ENCODE data around the gene MYADML2.

GRCh38 chr17:81921996-81922565 lies 25.0 kb downstream of the MYADML2 start:
- TF ChIP-seq, protein P1, sequence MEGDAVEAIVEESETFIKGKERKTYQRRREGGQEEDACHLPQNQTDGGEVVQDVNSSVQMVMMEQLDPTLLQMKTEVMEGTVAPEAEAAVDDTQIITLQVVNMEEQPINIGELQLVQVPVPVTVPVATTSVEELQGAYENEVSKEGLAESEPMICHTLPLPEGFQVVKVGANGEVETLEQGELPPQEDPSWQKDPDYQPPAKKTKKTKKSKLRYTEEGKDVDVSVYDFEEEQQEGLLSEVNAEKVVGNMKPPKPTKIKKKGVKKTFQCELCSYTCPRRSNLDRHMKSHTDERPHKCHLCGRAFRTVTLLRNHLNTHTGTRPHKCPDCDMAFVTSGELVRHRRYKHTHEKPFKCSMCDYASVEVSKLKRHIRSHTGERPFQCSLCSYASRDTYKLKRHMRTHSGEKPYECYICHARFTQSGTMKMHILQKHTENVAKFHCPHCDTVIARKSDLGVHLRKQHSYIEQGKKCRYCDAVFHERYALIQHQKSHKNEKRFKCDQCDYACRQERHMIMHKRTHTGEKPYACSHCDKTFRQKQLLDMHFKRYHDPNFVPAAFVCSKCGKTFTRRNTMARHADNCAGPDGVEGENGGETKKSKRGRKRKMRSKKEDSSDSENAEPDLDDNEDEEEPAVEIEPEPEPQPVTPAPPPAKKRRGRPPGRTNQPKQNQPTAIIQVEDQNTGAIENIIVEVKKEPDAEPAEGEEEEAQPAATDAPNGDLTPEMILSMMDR (conservative IDR thresholded peaks at IDR 0.05; ENCODE audit: low read depth, low read length), result no peak
- no peak for TF ChIP-seq EZH2 (IDR thresholded peaks at IDR 0.05; ENCODE audit: borderline replicate concordance, low read depth, low read length, poor library complexity, severe bottlenecking)
